Liver (tissue), 9 donors: Measurements from ENCODE around the gene ATXN7L1. TPM values are rescaled to one million over a fixed set of nuclear protein-coding genes. Genes with fewer than 3 reads are reported as not detected.

Source experiments
- DNase-seq: peaks from one replicate; pipeline ENCODE4 v3.0.0-alpha.2; 2017; ENCODE audit warnings: low spot score
- H3K27ac ChIP-seq, 2 donors: one replicate each; pipeline ENCODE4 v1.7.0; 2013; ENCODE audit warnings: inconsistent platforms in 2 of 2, low read length in 2 of 2, control low read depth in 1 of 2, low read depth in 1 of 2, mild to moderate bottlenecking in 1 of 2
- H3K27me3 ChIP-seq, 4 donors: one replicate each; pipeline versions ENCODE4 v1.6.1 to v1.7.0; 2013; ENCODE audit warnings: low read length in 3 of 4, inconsistent platforms in 1 of 4, mild to moderate bottlenecking in 1 of 4, moderate library complexity in 1 of 4; ENCODE audit not compliant: control insufficient read depth in 4 of 4, insufficient read depth in 4 of 4
- H3K36me3 ChIP-seq, 4 donors: one replicate each; pipeline versions ENCODE4 v1.6.1 to v1.7.0; 2013; ENCODE audit warnings: low read length in 3 of 4, mild to moderate bottlenecking in 3 of 4, low read depth in 1 of 4, moderate library complexity in 1 of 4; ENCODE audit not compliant: control insufficient read depth in 4 of 4, insufficient read depth in 3 of 4
- H3K4me1 ChIP-seq, 4 donors: one replicate each; pipeline versions ENCODE4 v1.6.1 to v1.7.0; 2013; ENCODE audit warnings: low read length in 3 of 4, mild to moderate bottlenecking in 3 of 4, moderate library complexity in 1 of 4; ENCODE audit not compliant: control insufficient read depth in 4 of 4, insufficient read depth in 4 of 4
- H3K4me3 ChIP-seq, 3 donors: one replicate each; pipeline versions ENCODE4 v1.6.1 to v1.7.0; 2013; ENCODE audit warnings: low read length in 3 of 3, control low read depth in 1 of 3, low read depth in 1 of 3, mild to moderate bottlenecking in 1 of 3
- H3K9ac ChIP-seq, 2 donors: one replicate each; pipeline ENCODE4 v1.7.0; 2013; ENCODE audit warnings: low read length in 2 of 2, mild to moderate bottlenecking in 2 of 2, moderate library complexity in 2 of 2, control low read depth in 1 of 2, low read depth in 1 of 2
- H3K9me3 ChIP-seq, 4 donors: one replicate each; pipeline versions ENCODE4 v1.6.1 to v1.7.0; 2013; ENCODE audit warnings: low read length in 3 of 4; ENCODE audit not compliant: control insufficient read depth in 4 of 4
- ATF3 ChIP-seq: IDR thresholded peaks from 2 replicates; pipeline ENCODE4 v1.6.1; 2016; ENCODE audit warnings: antibody characterized with exemption
- CTCF ChIP-seq: fragments of 150-350 bp; IDR thresholded peaks from 2 replicates; pipeline ENCODE4 v1.5.1; 2017; ENCODE audit warnings: improper control_type of control experiment, low read depth, low read length; ENCODE audit not compliant: missing input control
- EGR1 ChIP-seq, 2 donors: IDR thresholded peaks; 2 replicates each; pipeline ENCODE4 v1.6.1; 2016 to 2018; ENCODE audit warnings: antibody characterized with exemption in 2 of 2, low read depth in 2 of 2
- FOXA2 ChIP-seq: IDR thresholded peaks from 2 replicates; pipeline ENCODE4 v1.6.1; 2016; ENCODE audit warnings: antibody characterized with exemption
- HNF4A ChIP-seq, 2 donors: conservative IDR thresholded peaks; 2 replicates each; pipeline ENCODE4 v1.6.1; 2016; ENCODE audit warnings: antibody characterized with exemption in 2 of 2, mild to moderate bottlenecking in 2 of 2
- HNF4G ChIP-seq: IDR thresholded peaks from 2 replicates; pipeline ENCODE4 v1.6.1; 2016; ENCODE audit warnings: antibody characterized with exemption
- JUND ChIP-seq, 2 donors: IDR thresholded peaks; 2 replicates each; pipeline ENCODE4 v1.6.1; 2016; ENCODE audit warnings: antibody characterized with exemption in 2 of 2
- NR2F2 ChIP-seq: IDR thresholded peaks from 2 replicates; pipeline ENCODE4 v1.6.1; 2016; ENCODE audit warnings: antibody characterized with exemption
- RAD21 ChIP-seq, 2 donors: IDR thresholded peaks; 2 replicates each; pipeline ENCODE4 v1.6.1; 2016; ENCODE audit warnings: antibody characterized with exemption in 2 of 2, mild to moderate bottlenecking in 2 of 2
- REST ChIP-seq: IDR thresholded peaks from 2 replicates; pipeline ENCODE4 v1.6.1; 2016; ENCODE audit warnings: antibody characterized with exemption, mild to moderate bottlenecking
- SP1 ChIP-seq: IDR thresholded peaks from 2 replicates; pipeline ENCODE4 v1.6.1; 2018; ENCODE audit warnings: antibody characterized with exemption, mild to moderate bottlenecking
- TAF1 ChIP-seq: conservative IDR thresholded peaks from 2 replicates; pipeline ENCODE4 v1.6.1; 2016; ENCODE audit warnings: antibody characterized with exemption, mild to moderate bottlenecking
- YY1 ChIP-seq: IDR thresholded peaks from 2 replicates; pipeline ENCODE4 v1.6.1; 2016; ENCODE audit warnings: antibody characterized with exemption, mild to moderate bottlenecking
- WGBS: extraction: QIAGEN DNeasy Blood & Tissue Kit; methylation state at CpG from one replicate; pipeline ENCODE4 v1.1.7; 2013; 5-methylcytosine and 5-hydroxymethylcytosine counted together
- polyA plus RNA-seq, 2 donors: library from polyadenylated mRNA; stranded (reverse) in 1 of 2; unstranded in 1 of 2; fragments of 200-250 nt in 1 of 2; fragments of >200 nt in 1 of 2; fragmentation: Nextera tagmentation in 1 of 2; extraction: Ambion mirVana in 1 of 2; gene quantifications; one replicate each; pipeline versions ENCODE4 v1.2.1 to v1.2.3, GENCODE V29; 2013 to 2015
- total RNA-seq, 2 donors: library from RNA; depleted of rRNA; stranded (reverse); fragments of >200 nt; gene quantifications; one replicate each; pipeline ENCODE4 v1.2.3, GENCODE V29; 2014
- donor health status: healthy.
- donor health status: healthy.
- donor health status: healthy.
- donor health status: healthy.
- donor health status: healthy.

ATXN7L1 gene
- total and polyA plus RNA-seq, 4 donors = 2.1 to 7.4 (median 5.3) TPM

- no peak overlapping the region for H3K4me3 ChIP-seq
- 34% methylated on average over 1 of the region's 1 CpG for WGBS
- no peak for DNase-seq
- H3K27ac ChIP-seq = no peak overlapping the region
- TF ChIP-seq CTCF (no peak), HNF4A (conservative IDR thresholded peaks at IDR 0.05) (peak in 1 of 2 donors; percentile 7)
- peaks cover 4 to 26% (median 17%) of the 10 kb centered on the region in 4 donors for H3K4me1 ChIP-seq
- no peaks in the 10 kb centered on the region for H3K36me3 ChIP-seq
- no peaks in the 10 kb centered on the region for H3K27me3 ChIP-seq
- no peak overlapping the region for H3K9ac ChIP-seq
- no peaks in the 10 kb centered on the region for H3K9me3 ChIP-seq
Measured at GRCh38 chr7:105881439-105881838, 5.0 kb upstream of the ATXN7L1 start.

- peaks cover 4 to 28% (median 18%) of the 10 kb centered on the region in 4 donors for H3K4me1 ChIP-seq
- H3K27me3 ChIP-seq = no peaks in the 10 kb centered on the region
- H3K9ac ChIP-seq = no peak overlapping the region
- no peak for TF ChIP-seq REST
- no peak for TF ChIP-seq NR2F2
- no peak for TF ChIP-seq HNF4G
- TF ChIP-seq EGR1 (IDR thresholded peaks at IDR 0.05; ENCODE audit: low read depth in 2 of 2) = no peak
- no peak for TF ChIP-seq JUND (IDR thresholded peaks at IDR 0.05)
- no peak overlapping the region for H3K4me3 ChIP-seq
- DNase-seq = no peak
- H3K27ac ChIP-seq = no peak overlapping the region
- no peaks in the 10 kb centered on the region for H3K9me3 ChIP-seq
- WGBS = 62% methylated on average over 6 of the region's 6 CpGs
- no peaks in the 10 kb centered on the region for H3K36me3 ChIP-seq
Measured at GRCh38 chr7:105880571-105881330, 4.4 kb upstream of the ATXN7L1 start.

GRCh38 chr7:105879782-105880181, 3.4 kb upstream of the ATXN7L1 start:
- WGBS = 97% methylated on average over 2 of the region's 2 CpGs
- H3K4me3 ChIP-seq = no peak overlapping the region
- H3K4me1 ChIP-seq = peaks cover 5 to 35% (median 19%) of the 10 kb centered on the region in 4 donors
- no peak for TF ChIP-seq JUND (IDR thresholded peaks at IDR 0.05)
- TF ChIP-seq FOXA2 = no peak
- no peak for TF ChIP-seq YY1
- no peak for TF ChIP-seq REST
- TF ChIP-seq NR2F2 = no peak
- no peak for TF ChIP-seq CTCF
- no peak for TF ChIP-seq SP1
- TF ChIP-seq TAF1 = no peak
- TF ChIP-seq EGR1 (IDR thresholded peaks at IDR 0.05; ENCODE audit: low read depth in 2 of 2) = no peak
- TF ChIP-seq RAD21 (IDR thresholded peaks at IDR 0.05) = no peak
- TF ChIP-seq ATF3 = no peak
- no peaks in the 10 kb centered on the region for H3K9me3 ChIP-seq
- no peaks in the 10 kb centered on the region for H3K36me3 ChIP-seq
- no peak overlapping the region for H3K27ac ChIP-seq
- no peak for DNase-seq
- H3K27me3 ChIP-seq = no peaks in the 10 kb centered on the region
- H3K9ac ChIP-seq = no peak overlapping the region
